ENCODE measurements around the gene CDC123. TPM values are rescaled to one million over a fixed set of nuclear protein-coding genes. Genes with fewer than 3 reads are reported as not detected.
"Not testable (repeated sequence)": the region's sequence is repeated elsewhere in the genome, so short reads cannot be mapped to it uniquely, and the experiment has no call there.

CDC123 gene
- total RNA-seq, 1 donor from 2014 or later: 71.1 TPM

GRCh38 chr10:12243864-12244620 is 48.1 kb downstream of the CDC123 start:
- H3K4me1 Mint-ChIP-seq (ENCODE audit: low read depth): no peaks in the 10 kb centered on the region
- H3K36me3 Mint-ChIP-seq (ENCODE audit: insufficient read depth): peaks cover 25% of the 10 kb centered on the region
- no peak for DNase-seq (ENCODE audit: low spot score, unreplicated experiment)
- H3K4me3 Mint-ChIP-seq (ENCODE audit: low read depth): no peak overlapping the region
- H3K9me3 Mint-ChIP-seq (ENCODE audit: low read depth): no peaks in the 10 kb centered on the region
- TF ChIP-seq CTCF (IDR thresholded peaks at IDR 0.05; ENCODE audit: unreplicated experiment): no peak
- no peaks in the 10 kb centered on the region for H3K27me3 Mint-ChIP-seq
- peak overlapping the region; percentile 80 for H3K27ac Mint-ChIP-seq

- DNase-seq (ENCODE audit: low spot score, unreplicated experiment): no peak
- H3K27ac Mint-ChIP-seq: no peak overlapping the region
- no peaks in the 10 kb centered on the region for H3K27me3 Mint-ChIP-seq
- H3K9me3 Mint-ChIP-seq (ENCODE audit: low read depth): no peaks in the 10 kb centered on the region
- TF ChIP-seq CTCF (IDR thresholded peaks at IDR 0.05; ENCODE audit: unreplicated experiment): no peak
- H3K36me3 Mint-ChIP-seq (ENCODE audit: insufficient read depth): peaks cover 22% of the 10 kb centered on the region
- peaks cover 3% of the 10 kb centered on the region for H3K4me1 Mint-ChIP-seq (ENCODE audit: low read depth)
- no peak overlapping the region for H3K4me3 Mint-ChIP-seq (ENCODE audit: low read depth)
Measured at GRCh38 chr10:12250181-12250580, 54.2 kb downstream of the CDC123 start.

GRCh38 chr10:12250702-12251101 is 54.7 kb downstream of the CDC123 start:
- peak overlapping the region; percentile 49 for H3K27ac Mint-ChIP-seq
- DNase-seq (ENCODE audit: low spot score, unreplicated experiment); H3K4me3 Mint-ChIP-seq (ENCODE audit: low read depth); H3K9me3 Mint-ChIP-seq (ENCODE audit: low read depth); H3K4me1 Mint-ChIP-seq (ENCODE audit: low read depth); H3K27me3 Mint-ChIP-seq: not testable (repeated sequence)
- peaks cover 22% of the 10 kb centered on the region for H3K36me3 Mint-ChIP-seq (ENCODE audit: insufficient read depth)

GRCh38 chr10:12251581-12251980 is 55.6 kb downstream of the CDC123 start:
- no peak overlapping the region for H3K4me3 Mint-ChIP-seq (ENCODE audit: low read depth)
- no peak for TF ChIP-seq CTCF (IDR thresholded peaks at IDR 0.05; ENCODE audit: unreplicated experiment)
- peaks cover 17% of the 10 kb centered on the region for H3K36me3 Mint-ChIP-seq (ENCODE audit: insufficient read depth)
- H3K27ac Mint-ChIP-seq: no peak overlapping the region
- no peaks in the 10 kb centered on the region for H3K9me3 Mint-ChIP-seq (ENCODE audit: low read depth)
- no peaks in the 10 kb centered on the region for H3K27me3 Mint-ChIP-seq
- DNase-seq (ENCODE audit: low spot score, unreplicated experiment): no peak
- peaks cover 3% of the 10 kb centered on the region for H3K4me1 Mint-ChIP-seq (ENCODE audit: low read depth)

GRCh38 chr10:12252882-12253546 is 57.0 kb downstream of the CDC123 start:
- Mint-ChIP-seq H3K4me1 (ENCODE audit: low read depth) (peaks cover 3% of the 10 kb centered on the region), H3K36me3 (ENCODE audit: insufficient read depth) (peaks cover 15% of the 10 kb centered on the region), H3K27me3 (no peaks in the 10 kb centered on the region), H3K4me3 (ENCODE audit: low read depth) (no peak overlapping the region), H3K9me3 (ENCODE audit: low read depth) (no peaks in the 10 kb centered on the region), H3K27ac (no peak overlapping the region)
- TF ChIP-seq CTCF (IDR thresholded peaks at IDR 0.05; ENCODE audit: unreplicated experiment): peak; percentile 46
- DNase-seq (ENCODE audit: low spot score, unreplicated experiment): no peak

Data from progenitor cell of endocrine pancreas (in vitro differentiated cells).